Lower leg skin (tissue), 3 donors: ENCODE measurements around the gene BTG4.

Source experiments
- CTCF ChIP-seq, 3 donors: fragments of 450-650 bp; IDR thresholded peaks; one replicate each; pipeline ENCODE4 v1.5.1; 2016; ENCODE audit warnings: antibody characterized with exemption in 3 of 3, mild to moderate bottlenecking in 3 of 3, moderate library complexity in 2 of 3
- POLR2A ChIP-seq, 2 donors: fragments of 450-650 bp; IDR thresholded peaks; one replicate each; pipeline ENCODE4 v1.6.1; 2016 to 2017; ENCODE audit warnings: antibody characterized with exemption in 2 of 2, mild to moderate bottlenecking in 1 of 2, moderate library complexity in 1 of 2

- TF ChIP-seq CTCF (IDR thresholded peaks at IDR 0.05) (no peak), POLR2A (IDR thresholded peaks at IDR 0.05) (no peak)
These were observed 55.9 kb downstream of the BTG4 start for GRCh38 chr11:111456086-111456858.
